DMS53 treated with DMSO at 0.1 percent for 48 hours (cell line): ENCODE measurements around the gene HS1BP3.

Source experiments
- DNase-seq: peaks from one replicate; lab custom pipeline; 2025; ENCODE audit not compliant: unreplicated experiment; lab: John Stamatoyannopoulos, UW

HS1BP3 gene

GRCh38 chr2:20618886-20619521 lies 31.9 kb downstream of the HS1BP3 start:
- DNase-seq: no peak

- DNase-seq: no peak
These were observed 32.4 kb downstream of the HS1BP3 start for GRCh38 chr2:20618468-20618885.

GRCh38 chr2:20617892-20618467 lies 32.9 kb downstream of the HS1BP3 start:
- DNase-seq: peak; percentile 76

- no peak for DNase-seq
These were observed 33.8 kb downstream of the HS1BP3 start for GRCh38 chr2:20617081-20617575.

DNA sequence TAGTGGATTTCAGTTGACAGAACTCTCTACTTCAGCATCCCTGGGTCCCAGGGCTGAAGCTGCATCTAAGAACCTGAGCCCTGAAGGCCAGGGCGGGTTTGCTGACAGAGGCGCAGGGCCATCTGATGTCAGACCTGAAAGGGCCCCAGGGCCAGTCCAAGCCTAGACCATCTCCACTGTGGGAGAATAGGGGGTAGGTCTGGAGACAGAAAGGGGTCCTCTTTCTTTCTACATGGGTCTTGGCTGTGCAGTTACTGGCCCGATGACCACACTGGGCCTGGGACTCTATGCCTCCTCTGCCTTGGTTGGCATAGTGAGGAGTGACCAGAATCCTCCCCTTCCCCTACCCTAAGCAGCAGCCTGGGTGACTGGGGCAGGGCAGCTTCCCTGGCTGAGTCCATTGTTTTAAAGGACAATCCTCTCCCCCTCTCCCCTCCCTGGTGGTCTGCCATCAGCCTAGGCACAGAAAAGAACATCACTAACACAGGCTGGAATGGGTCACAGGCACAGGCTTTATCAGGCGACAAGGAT lies 34.5 kb downstream of the HS1BP3 start:
- no peak for DNase-seq

GRCh38 chr2:20615466-20616241 lies 35.2 kb downstream of the HS1BP3 start:
- DNase-seq: no peak

- no peak for DNase-seq
These were observed 35.8 kb downstream of the HS1BP3 start for GRCh38 chr2:20615068-20615465.

- DNase-seq: no peak
These were observed 36.5 kb downstream of the HS1BP3 start for GRCh38 chr2:20614201-20615067.

GRCh38 chr2:20612925-20613916 lies 37.7 kb downstream of the HS1BP3 start:
- DNase-seq: no peak

- DNase-seq: no peak
These were observed 39.0 kb downstream of the HS1BP3 start for GRCh38 chr2:20611844-20612356.

DNA sequence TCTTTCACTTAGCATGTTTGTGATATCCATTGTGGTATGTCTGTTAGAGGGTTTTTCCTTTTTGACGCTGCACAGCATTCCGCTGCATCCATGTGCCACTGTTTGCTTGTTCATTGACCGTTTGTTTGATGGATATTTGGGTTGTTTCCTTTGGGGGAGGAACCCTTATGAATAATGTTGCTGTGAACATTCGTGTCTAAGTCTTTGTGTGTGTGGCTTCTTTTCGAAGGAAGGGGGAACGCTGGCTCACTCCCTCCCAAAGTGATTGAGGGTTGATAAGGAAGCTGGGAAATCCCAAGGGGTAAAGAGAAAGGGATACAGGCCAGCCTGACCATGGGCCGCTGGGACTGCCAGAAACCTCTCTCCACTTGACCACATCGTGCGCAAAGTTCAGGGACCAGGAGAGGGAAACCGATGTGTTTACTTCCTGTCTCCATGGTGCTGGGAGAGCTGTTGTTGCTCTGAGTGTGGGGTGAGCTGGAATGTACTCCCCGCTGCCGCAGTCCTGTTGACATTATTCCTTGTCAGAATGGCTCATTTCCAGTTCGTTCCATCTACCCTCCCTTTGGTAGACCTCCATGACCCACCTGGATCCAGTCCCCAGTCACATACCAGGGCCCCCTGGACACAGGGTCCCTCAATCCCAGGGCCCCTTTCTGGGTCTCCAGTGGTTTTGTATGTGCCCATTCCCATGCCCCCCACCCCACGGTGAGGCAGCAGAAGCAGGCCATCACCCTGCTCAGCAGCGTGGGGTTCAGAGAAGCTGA lies 39.6 kb downstream of the HS1BP3 start:
- no peak for DNase-seq

GRCh38 chr2:20609995-20610357 lies 40.9 kb downstream of the HS1BP3 start:
- DNase-seq: no peak

- no peak for DNase-seq
These were observed 41.4 kb downstream of the HS1BP3 start for GRCh38 chr2:20609349-20609994.

DNA sequence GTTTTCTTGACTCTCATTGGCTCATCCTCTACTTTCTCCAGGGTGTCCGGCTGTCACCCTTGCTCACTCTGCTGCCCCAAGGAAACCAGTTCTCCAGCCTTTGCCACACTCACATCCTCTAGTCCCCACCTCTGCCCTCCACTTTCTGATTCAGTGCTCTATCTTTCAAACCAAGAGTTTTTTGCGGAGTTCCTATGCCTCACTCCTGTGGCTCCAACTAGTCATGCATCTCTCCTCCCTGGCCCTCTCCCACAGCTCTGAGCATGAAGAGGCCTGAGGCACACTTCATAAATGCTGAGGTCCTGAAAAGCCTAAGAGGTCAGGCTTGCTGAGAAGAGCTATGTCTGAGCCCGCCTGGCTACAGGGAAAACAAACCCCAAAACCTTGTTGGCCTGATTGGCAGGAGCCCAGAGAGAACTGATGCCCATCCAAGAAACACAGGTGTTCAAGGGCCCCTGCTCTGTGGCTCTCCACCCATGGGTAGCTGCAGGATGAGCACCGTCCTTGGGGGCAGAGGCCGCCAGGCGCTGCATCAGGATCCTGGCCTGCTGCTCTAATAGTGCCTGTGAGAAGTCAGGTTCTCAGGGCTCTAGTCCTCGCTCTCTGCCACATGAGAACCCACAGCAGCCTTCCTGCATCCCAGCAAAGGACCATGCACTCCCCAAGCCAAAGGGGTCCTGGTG lies 42.1 kb downstream of the HS1BP3 start:
- no peak for DNase-seq

GRCh38 chr2:20607446-20607845 lies 43.5 kb downstream of the HS1BP3 start:
- no peak for DNase-seq

DNA sequence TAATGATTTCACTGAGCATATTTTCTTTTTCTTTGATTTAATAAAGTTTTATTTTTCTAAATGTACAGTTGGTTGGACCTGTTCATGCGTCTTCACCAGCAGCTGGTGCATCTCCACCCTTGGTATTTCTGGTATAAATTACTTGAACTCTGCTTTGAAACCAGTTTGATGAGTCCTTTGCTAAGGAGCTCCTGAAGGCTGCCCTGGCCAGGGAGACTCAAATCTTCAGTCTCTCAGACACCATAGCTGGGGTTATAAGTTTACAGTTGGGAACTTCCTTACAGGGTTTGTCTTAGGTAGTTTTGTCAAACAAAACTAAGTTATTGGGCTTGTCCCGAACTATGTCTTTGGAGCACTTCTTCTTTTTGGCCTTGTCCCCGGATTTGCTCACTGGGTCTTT lies 44.7 kb downstream of the HS1BP3 start:
- DNase-seq: no peak

DNA sequence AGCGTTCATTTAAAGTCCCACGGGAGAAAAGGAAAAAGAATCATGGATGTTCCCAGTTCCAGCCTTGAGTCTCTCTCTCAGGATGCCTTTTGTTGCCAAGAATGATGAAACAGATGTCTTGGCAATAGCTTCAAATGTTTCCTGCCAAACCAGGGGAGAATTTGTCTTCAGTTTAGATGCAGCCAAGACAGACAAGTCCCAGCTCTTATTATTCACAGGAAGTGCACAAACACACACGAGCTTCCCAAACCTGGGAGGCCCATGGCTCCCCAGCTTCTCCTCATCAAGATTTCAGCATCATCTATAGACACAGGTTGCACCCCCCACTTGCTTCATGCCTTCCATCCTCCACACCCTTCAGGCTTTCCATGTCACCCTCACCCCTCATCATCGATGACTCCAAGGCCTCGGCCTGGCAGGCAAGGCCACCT lies 45.9 kb downstream of the HS1BP3 start:
- DNase-seq: no peak
